KMS-11 (cell line): ENCODE measurements around the gene NTN5.

Experiments
- H2AFZ ChIP-seq: fragments of 200-600 bp; sonication (generic); 2 replicates; pipeline ENCODE4 v1.6.1; 2016; ENCODE audit warnings: antibody characterized with exemption, mixed run types, low read depth
- H3K27ac ChIP-seq: fragments of 200-600 bp; sonication (generic); 2 replicates; pipeline ENCODE4 v1.6.1; 2016; ENCODE audit warnings: mild to moderate bottlenecking, mixed run types
- H3K27me3 ChIP-seq: fragments of 200-600 bp; sonication (generic); 2 replicates; pipeline ENCODE4 v1.6.1; 2017; ENCODE audit warnings: mild to moderate bottlenecking, low read depth, mixed run types, moderate library complexity; ENCODE audit not compliant: insufficient read depth
- H3K36me3 ChIP-seq: fragments of 200-600 bp; sonication (generic); 2 replicates; pipeline ENCODE4 v1.6.1; 2017; ENCODE audit warnings: mild to moderate bottlenecking, mixed run types; ENCODE audit not compliant: insufficient read depth
- H3K4me1 ChIP-seq: fragments of 200-600 bp; sonication (generic); 2 replicates; pipeline ENCODE4 v1.6.1; 2016; ENCODE audit warnings: mild to moderate bottlenecking, low read depth, mixed run types; ENCODE audit not compliant: poor library complexity, severe bottlenecking
- H3K4me2 ChIP-seq: fragments of 200-600 bp; sonication (generic); 2 replicates; pipeline ENCODE4 v1.7.0; 2016; ENCODE audit warnings: mild to moderate bottlenecking, mixed run types
- H3K4me3 ChIP-seq: fragments of 200-600 bp; sonication (generic); IDR thresholded peaks from 2 replicates; pipeline ENCODE4 v1.6.1; 2017; ENCODE audit warnings: low read depth, low read length, mixed read lengths; ENCODE audit not compliant: insufficient read depth
- H3K79me2 ChIP-seq: fragments of 200-600 bp; sonication (generic); 2 replicates; pipeline ENCODE4 v1.6.1; 2016; ENCODE audit warnings: low read depth, mixed run types; ENCODE audit not compliant: insufficient read depth
- H3K9ac ChIP-seq: fragments of 200-600 bp; sonication (generic); 2 replicates; pipeline ENCODE4 v1.6.1; 2016; ENCODE audit warnings: mild to moderate bottlenecking, mixed run types
- H4K20me1 ChIP-seq: fragments of 200-600 bp; sonication (generic); 2 replicates; pipeline ENCODE4 v1.6.1; 2016; ENCODE audit warnings: mild to moderate bottlenecking, mixed run types; ENCODE audit not compliant: insufficient read depth
- CTCF ChIP-seq: fragments of 200-600 bp; sonication (generic); conservative IDR thresholded peaks from 2 replicates; pipeline ENCODE4 v1.6.1; 2017; ENCODE audit warnings: low read depth, mild to moderate bottlenecking, antibody characterized with exemption, low read length, moderate library complexity, mixed read lengths

The NTN5 gene

GRCh38 chr19:48686088-48686487 is 13.3 kb upstream of the NTN5 start:
- TF ChIP-seq CTCF, result no peak
- Histone ChIP-seq H3K27me3 (peaks cover 66% of the 10 kb centered on the region), H2AFZ (no peak overlapping the region), H3K4me2 (no peak overlapping the region), H3K9ac (no peak overlapping the region), H3K36me3 (no peaks in the 10 kb centered on the region), H3K4me1 (no peaks in the 10 kb centered on the region), H3K27ac (no peak overlapping the region), H3K79me2 (no peaks in the 10 kb centered on the region), H4K20me1 (no peaks in the 10 kb centered on the region), H3K4me3 (no peak overlapping the region)

DNA sequence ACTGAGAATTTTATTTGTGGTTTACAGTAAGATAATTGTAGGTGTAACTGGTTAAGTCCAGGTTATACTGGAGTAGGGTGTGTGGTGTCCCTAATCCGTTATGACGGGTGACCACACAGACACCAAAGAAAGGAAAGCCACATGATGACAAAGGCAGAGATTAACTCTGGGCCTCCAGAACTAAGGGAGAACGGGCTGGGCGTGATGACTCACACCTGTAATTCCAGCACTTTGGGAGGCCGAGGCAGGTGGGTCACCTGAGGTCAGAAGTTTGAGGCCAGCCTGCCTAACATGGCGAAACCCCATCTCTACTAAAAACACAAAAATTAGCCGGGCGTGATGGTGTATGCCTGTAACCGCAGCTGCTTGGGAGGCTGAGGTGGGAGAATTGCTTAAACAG is 12.8 kb upstream of the NTN5 start:
- no peak overlapping the region for H3K9ac ChIP-seq
- no peak overlapping the region for H3K4me2 ChIP-seq
- H3K36me3 ChIP-seq, result no peaks in the 10 kb centered on the region
- H4K20me1 ChIP-seq, result no peaks in the 10 kb centered on the region
- H3K4me3 ChIP-seq, result no peak overlapping the region
- H3K79me2 ChIP-seq, result no peaks in the 10 kb centered on the region
- no peak for TF ChIP-seq CTCF
- peaks cover 65% of the 10 kb centered on the region for H3K27me3 ChIP-seq
- no peak overlapping the region for H3K27ac ChIP-seq
- H3K4me1 ChIP-seq, result no peaks in the 10 kb centered on the region
- no peak overlapping the region for H2AFZ ChIP-seq

DNA sequence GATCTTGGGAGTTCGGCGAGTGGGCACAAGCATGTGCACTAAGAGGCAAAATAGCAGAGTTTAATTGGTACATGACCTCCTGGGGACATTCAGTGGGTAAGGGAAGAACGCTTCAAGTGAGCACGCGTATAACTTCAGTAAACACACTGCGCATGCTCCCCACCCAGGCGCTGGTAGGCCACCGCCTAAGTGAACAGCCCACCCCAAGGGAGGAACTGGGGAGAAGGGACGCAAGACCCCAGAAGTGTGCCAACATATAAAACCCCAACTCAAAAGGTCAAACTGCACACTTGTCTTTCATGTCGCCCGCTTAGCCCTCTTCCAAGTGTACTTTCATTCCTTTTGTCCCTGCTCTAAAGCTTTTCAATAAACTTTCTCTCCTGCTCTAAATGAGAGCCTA is 10.5 kb upstream of the NTN5 start:
- H3K9ac ChIP-seq, result no peak overlapping the region
- no peak overlapping the region for H3K4me2 ChIP-seq
- H4K20me1 ChIP-seq, result no peaks in the 10 kb centered on the region
- no peaks in the 10 kb centered on the region for H3K79me2 ChIP-seq
- H3K36me3 ChIP-seq, result no peaks in the 10 kb centered on the region
- no peak overlapping the region for H2AFZ ChIP-seq
- TF ChIP-seq CTCF, result no peak
- no peak overlapping the region for H3K4me3 ChIP-seq
- peaks cover 57% of the 10 kb centered on the region for H3K27me3 ChIP-seq
- H3K27ac ChIP-seq, result no peak overlapping the region
- H3K4me1 ChIP-seq, result no peaks in the 10 kb centered on the region

DNA sequence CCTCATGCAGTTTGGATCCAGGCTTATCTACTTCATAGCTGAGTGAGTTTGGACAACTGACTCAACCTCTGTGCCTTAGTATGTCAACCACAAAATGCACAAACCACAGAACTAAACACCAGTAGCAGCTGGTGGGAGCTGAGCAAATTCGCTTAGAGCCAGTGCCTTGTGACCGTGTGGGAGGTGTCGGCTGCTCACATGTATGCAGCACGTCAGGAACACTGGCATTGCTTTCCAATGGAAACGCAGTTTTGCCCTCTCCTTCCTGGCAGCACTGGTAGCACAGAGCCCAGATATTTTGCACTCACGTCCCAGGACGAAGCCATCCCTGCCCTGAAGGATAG is 8.3 kb upstream of the NTN5 start:
- H3K27me3 ChIP-seq, result peaks cover 52% of the 10 kb centered on the region
- no peak overlapping the region for H3K4me3 ChIP-seq
- no peak for TF ChIP-seq CTCF
- no peaks in the 10 kb centered on the region for H3K79me2 ChIP-seq
- no peaks in the 10 kb centered on the region for H4K20me1 ChIP-seq
- no peak overlapping the region for H3K4me2 ChIP-seq
- no peaks in the 10 kb centered on the region for H3K36me3 ChIP-seq
- H2AFZ ChIP-seq, result no peak overlapping the region
- no peak overlapping the region for H3K27ac ChIP-seq
- H3K4me1 ChIP-seq, result no peaks in the 10 kb centered on the region
- no peak overlapping the region for H3K9ac ChIP-seq
